Testis (tissue), 2 donors: ENCODE results near the gene C7.
"Not testable (repeated sequence)": the region's sequence is repeated elsewhere in the genome, so short reads cannot be mapped to it uniquely, and the experiment has no call there.

Experiments used
- POLR2A ChIP-seq: fragments of 450-650 bp; IDR thresholded peaks from one replicate; pipeline ENCODE4 v1.6.1; 2017; ENCODE audit warnings: antibody characterized with exemption, mild to moderate bottlenecking, moderate library complexity
- TF ChIP-seq, protein P1 (sequence below), 3 experiments: fragments of 450-650 bp in 2 of 3; fragments of 200-600 bp in 1 of 3; sonication (generic) in 1 of 3; IDR thresholded peaks; one replicate each; pipeline ENCODE4 v1.5.1; 2016 to 2019; ENCODE audit warnings: antibody characterized with exemption in 3 of 3, mild to moderate bottlenecking in 2 of 3, moderate library complexity in 1 of 3

DNA sequence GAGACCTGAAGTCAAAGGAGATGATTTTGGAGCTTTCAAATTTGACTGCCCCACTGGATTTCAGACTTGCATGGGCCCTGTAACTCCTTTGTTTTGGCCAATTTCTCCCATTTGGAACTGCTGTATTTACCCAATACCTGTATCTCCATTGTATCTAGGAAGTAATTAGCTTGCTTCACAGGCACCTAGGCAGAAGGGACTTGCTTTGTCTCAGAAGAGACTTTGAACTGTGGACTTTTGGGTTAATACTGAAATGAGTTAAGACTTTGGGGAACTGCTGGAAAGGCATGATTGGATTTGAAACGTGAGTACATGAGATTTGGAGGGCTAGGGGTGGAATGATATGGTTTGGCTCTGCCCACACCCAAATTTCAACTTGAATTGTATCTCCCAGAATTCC is 26.2 kb upstream of the C7 start:
- TF ChIP-seq, protein P1, sequence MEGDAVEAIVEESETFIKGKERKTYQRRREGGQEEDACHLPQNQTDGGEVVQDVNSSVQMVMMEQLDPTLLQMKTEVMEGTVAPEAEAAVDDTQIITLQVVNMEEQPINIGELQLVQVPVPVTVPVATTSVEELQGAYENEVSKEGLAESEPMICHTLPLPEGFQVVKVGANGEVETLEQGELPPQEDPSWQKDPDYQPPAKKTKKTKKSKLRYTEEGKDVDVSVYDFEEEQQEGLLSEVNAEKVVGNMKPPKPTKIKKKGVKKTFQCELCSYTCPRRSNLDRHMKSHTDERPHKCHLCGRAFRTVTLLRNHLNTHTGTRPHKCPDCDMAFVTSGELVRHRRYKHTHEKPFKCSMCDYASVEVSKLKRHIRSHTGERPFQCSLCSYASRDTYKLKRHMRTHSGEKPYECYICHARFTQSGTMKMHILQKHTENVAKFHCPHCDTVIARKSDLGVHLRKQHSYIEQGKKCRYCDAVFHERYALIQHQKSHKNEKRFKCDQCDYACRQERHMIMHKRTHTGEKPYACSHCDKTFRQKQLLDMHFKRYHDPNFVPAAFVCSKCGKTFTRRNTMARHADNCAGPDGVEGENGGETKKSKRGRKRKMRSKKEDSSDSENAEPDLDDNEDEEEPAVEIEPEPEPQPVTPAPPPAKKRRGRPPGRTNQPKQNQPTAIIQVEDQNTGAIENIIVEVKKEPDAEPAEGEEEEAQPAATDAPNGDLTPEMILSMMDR (IDR thresholded peaks at IDR 0.05), result not testable (repeated sequence)
- not testable (repeated sequence) for TF ChIP-seq POLR2A
